CD1c-positive myeloid dendritic cell (primary cell): ENCODE results near the gene NCAPG.

Source experiments
- DNase-seq: peaks from one replicate; pipeline ENCODE4 v3.0.0-alpha.2; 2016; ENCODE audit errors: extremely low spot score

NCAPG gene

GRCh38 chr4:17869327-17869726 lies 58.5 kb downstream of the NCAPG start:
- no peak for DNase-seq

- DNase-seq: no peak
These were observed 64.8 kb downstream of the NCAPG start for GRCh38 chr4:17875402-17876070.

DNA sequence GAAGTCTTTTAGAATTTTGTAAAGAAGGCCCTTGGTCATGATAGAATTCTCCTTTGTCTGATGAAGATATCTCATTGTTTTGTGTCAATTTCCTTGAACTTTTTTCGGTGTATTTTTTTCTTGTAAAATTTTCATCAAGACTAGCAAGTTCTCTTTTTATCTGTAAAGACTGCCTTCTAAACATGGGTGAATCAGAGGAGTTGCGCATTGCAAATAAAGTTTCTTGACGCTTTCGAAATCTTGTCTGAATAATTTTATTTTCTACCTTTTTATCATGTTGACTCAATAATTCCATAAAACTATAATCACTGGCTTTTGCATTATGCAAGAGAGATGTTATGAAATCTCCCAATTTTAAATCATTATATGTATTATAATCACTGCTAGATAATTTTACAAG lies 66.2 kb downstream of the NCAPG start:
- no peak for DNase-seq

- no peak for DNase-seq
These were observed 66.9 kb downstream of the NCAPG start for GRCh38 chr4:17877661-17878060.

DNA sequence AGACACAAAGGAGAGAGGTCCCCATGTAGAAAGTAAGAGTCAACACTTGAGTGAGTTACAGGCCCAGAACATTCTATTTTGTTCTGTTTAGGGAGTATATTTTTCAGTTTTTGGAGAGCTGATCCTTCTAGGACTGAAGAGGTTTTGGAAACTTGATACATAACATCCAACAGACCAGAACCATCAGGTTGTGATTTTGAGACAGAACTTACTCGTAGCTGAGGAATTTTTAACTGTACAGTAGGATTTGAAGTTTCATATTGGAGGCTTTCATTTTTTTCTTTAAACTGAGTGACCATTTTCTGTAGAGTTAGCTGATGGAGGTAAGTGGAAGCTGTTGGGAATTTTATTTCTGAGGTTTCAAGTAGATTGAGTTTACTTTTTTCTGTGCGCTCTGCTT lies 73.3 kb downstream of the NCAPG start:
- DNase-seq: no peak

DNA sequence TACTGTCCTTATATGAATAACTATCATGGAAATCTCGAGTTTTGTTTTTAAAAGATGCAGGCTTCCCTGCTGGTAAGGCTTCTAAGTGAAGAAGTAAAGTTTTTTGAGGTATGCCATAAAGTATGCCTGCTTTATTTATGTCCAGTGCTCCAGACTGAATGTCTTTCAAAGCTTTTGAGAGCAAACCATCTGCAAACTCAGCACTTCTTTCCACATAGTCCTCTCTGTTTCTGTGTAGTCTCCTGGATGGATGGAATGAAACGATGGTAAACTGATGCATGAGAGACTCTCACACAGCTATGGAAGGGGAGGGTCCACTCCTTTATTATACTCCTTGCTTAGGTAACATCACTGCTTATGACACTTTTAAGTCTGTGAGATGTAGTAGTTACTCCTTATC lies 73.7 kb downstream of the NCAPG start:
- no peak for DNase-seq

GRCh38 chr4:17889692-17890091 lies 78.9 kb downstream of the NCAPG start:
- no peak for DNase-seq

DNA sequence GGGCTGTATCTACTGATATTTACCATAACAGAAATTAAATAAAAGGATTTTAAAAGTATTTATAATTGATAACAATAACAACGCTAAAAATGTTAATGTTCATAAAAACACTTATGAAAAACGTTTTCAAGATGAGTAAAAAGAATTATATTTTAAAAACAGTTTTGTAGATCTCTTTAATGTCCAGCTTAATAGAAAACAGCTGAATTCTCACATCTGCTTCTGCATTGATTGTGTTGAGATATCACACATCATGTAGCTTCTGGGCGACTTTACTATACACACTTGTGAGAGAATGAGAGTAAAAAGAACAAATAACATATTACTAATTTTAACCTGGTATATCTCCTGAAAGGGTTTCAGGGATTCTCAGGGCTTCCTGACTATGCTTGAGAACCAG lies 83.6 kb downstream of the NCAPG start:
- DNase-seq: no peak
